RCC 7860 (cell line): Measurements from ENCODE around the gene SYTL2.
"Not testable (repeated sequence)": the region's sequence is repeated elsewhere in the genome, so short reads cannot be mapped to it uniquely, and the experiment has no call there.

ENCODE experiments used
- DNase-seq: peaks from one replicate; pipeline ENCODE4 v3.0.0-alpha.2; 2015; ENCODE audit warnings: low spot score
- FAIRE-seq: peaks from 2 replicates; lab custom pipeline; 2012; peaks lifted over from hg19 to GRCh38; lab: Jason Lieb, UNC

Gene SYTL2

GRCh38 chr11:85798361-85798760 is 12.6 kb downstream of the SYTL2 start:
- DNase-seq (no peak), FAIRE-seq (no peak)

GRCh38 chr11:85795712-85796487 is 15.0 kb downstream of the SYTL2 start:
- FAIRE-seq, result no peak
- no peak for DNase-seq

- no peak for FAIRE-seq
- DNase-seq, result no peak
Observed at GRCh38 chr11:85791409-85791990, 19.4 kb downstream of the SYTL2 start.

- DNase-seq, result peak; percentile 73
- peak; percentile 78 for FAIRE-seq
Observed at GRCh38 chr11:85787809-85788760, 22.9 kb downstream of the SYTL2 start.

GRCh38 chr11:85787168-85787567 is 23.8 kb downstream of the SYTL2 start:
- DNase-seq, result no peak
- no peak for FAIRE-seq

- no peak for DNase-seq
Observed at GRCh38 chr11:85784480-85785265, 26.3 kb downstream of the SYTL2 start.

GRCh38 chr11:85783758-85784157 is 27.2 kb downstream of the SYTL2 start:
- peak; percentile 21 for DNase-seq
- FAIRE-seq, result no peak

More at GRCh38 chr11:85784480-85785265, 26.3 kb downstream of the SYTL2 start:
- no peak for FAIRE-seq

GRCh38 chr11:85780780-85781517 is 30.0 kb downstream of the SYTL2 start:
- not testable (repeated sequence) for FAIRE-seq, DNase-seq

- FAIRE-seq (no peak), DNase-seq (no peak)
Observed at GRCh38 chr11:85779956-85780640, 30.8 kb downstream of the SYTL2 start.

- FAIRE-seq, DNase-seq: not testable (repeated sequence)
Observed at GRCh38 chr11:85777603-85777972, 33.4 kb downstream of the SYTL2 start.

- FAIRE-seq (no peak), DNase-seq (no peak)
Observed at GRCh38 chr11:85776951-85777602, 33.9 kb downstream of the SYTL2 start.

GRCh38 chr11:85774256-85775101 is 36.5 kb downstream of the SYTL2 start:
- DNase-seq, result no peak

GRCh38 chr11:85772695-85773094 is 38.2 kb downstream of the SYTL2 start:
- no peak for FAIRE-seq
- no peak for DNase-seq

More at GRCh38 chr11:85774256-85775101, 36.5 kb downstream of the SYTL2 start:
- no peak for FAIRE-seq

- FAIRE-seq (no peak), DNase-seq (no peak)
Observed at GRCh38 chr11:85771568-85771967, 39.4 kb downstream of the SYTL2 start.

- DNase-seq (no peak), FAIRE-seq (no peak)
Observed at GRCh38 chr11:85769771-85770170, 41.2 kb downstream of the SYTL2 start.

- no peak for FAIRE-seq
Observed at GRCh38 chr11:85768473-85769146, 42.3 kb downstream of the SYTL2 start.

GRCh38 chr11:85767246-85767945 is 43.5 kb downstream of the SYTL2 start:
- DNase-seq, result no peak
- peak; percentile 31 for FAIRE-seq

More at GRCh38 chr11:85768473-85769146, 42.3 kb downstream of the SYTL2 start:
- no peak for DNase-seq
